Activated T-cell treated with anti-CD3 and anti-CD28 coated beads, Interleukin-2, amount 50 U/mL, for 4 hours (primary cell): ENCODE measurements around the gene PSMC1. TPM values are rescaled to one million over a fixed set of nuclear protein-coding genes. Genes with fewer than 3 reads are reported as not detected.

ENCODE experiments used
- ATAC-seq, 2 donors: fragments of 200-7000 bp; cut with Tn5 transposase; one replicate each; pipeline ENCODE4 v1.10.0; 2021
- DNase-seq: peaks from one replicate; pipeline ENCODE4 v3.0.0-alpha.2; 2020
- H3K27me3 Mint-ChIP-seq: one replicate; pipeline ENCODE4 v1.8.0; 2021; ENCODE audit warnings: low read depth, mixed read lengths
- H3K36me3 Mint-ChIP-seq: one replicate; pipeline ENCODE4 v1.8.0; 2022; ENCODE audit warnings: mixed read lengths; ENCODE audit not compliant: insufficient read depth
- H3K4me1 Mint-ChIP-seq: one replicate; pipeline ENCODE4 v1.8.0; 2021; ENCODE audit warnings: low read depth, mixed read lengths
- H3K4me3 Mint-ChIP-seq: one replicate; pipeline ENCODE4 v1.8.0; 2021; ENCODE audit warnings: mild to moderate bottlenecking, moderate library complexity, mixed read lengths
- H3K9me3 Mint-ChIP-seq: one replicate; pipeline ENCODE4 v1.8.0; 2021; ENCODE audit warnings: mixed read lengths
- total RNA-seq, 3 donors: library from RNA; stranded (reverse); gene quantifications; one replicate each; pipeline ENCODE4 v1.2.1, GENCODE V29; 2021

The PSMC1 gene
- total RNA-seq, 3 donors from 2014 or later = 224 to 239 (median 227) TPM

DNA sequence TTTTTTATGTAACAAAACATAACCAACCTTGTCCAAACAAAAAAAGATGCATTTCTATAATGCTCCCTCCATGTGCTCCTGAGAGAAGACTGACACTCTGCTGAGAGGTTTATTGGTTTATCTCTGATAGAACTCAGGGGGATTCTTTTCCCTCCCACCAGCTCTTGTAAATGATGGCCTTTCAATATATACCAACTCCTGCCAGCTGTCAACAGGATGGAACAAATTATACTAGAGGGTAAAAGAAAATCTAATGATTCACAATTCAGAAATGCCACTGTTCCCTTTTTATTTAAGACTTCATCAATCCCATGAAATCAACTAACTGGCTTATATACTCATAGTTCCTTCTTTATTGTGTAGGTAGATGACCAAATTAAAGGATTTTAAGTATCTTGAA lies 25.4 kb downstream of the PSMC1 start:
- ATAC-seq = no peak
- Mint-ChIP-seq H3K4me3 (no peak overlapping the region), H3K36me3 (peaks cover 15% of the 10 kb centered on the region), H3K27me3 (no peaks in the 10 kb centered on the region), H3K9me3 (no peaks in the 10 kb centered on the region), H3K4me1 (no peaks in the 10 kb centered on the region)
- DNase-seq = no peak

DNA sequence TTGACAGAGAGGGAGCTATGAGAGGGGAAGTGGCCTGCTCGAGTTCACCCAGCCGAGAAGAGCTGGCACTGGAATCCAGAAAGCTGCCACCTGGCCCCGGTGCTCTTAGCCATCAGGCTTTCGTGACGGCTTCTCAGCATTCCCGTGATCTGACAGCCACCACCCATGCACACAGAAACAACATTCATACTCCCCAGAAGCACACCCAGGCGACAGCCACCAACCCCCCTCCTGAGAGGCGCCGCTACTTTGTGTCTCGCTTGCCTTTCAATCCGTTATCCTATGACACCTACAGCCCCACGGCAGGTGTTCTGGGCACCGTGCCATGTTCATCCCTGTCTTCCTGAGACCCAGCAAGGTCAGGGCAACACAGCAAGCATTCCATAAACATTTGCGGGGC lies 31.4 kb downstream of the PSMC1 start:
- Mint-ChIP-seq H3K4me1 (no peaks in the 10 kb centered on the region), H3K27me3 (no peaks in the 10 kb centered on the region), H3K9me3 (no peaks in the 10 kb centered on the region), H3K36me3 (peaks cover 31% of the 10 kb centered on the region), H3K4me3 (no peak overlapping the region)
- no peak for DNase-seq
- ATAC-seq = no peak

DNA sequence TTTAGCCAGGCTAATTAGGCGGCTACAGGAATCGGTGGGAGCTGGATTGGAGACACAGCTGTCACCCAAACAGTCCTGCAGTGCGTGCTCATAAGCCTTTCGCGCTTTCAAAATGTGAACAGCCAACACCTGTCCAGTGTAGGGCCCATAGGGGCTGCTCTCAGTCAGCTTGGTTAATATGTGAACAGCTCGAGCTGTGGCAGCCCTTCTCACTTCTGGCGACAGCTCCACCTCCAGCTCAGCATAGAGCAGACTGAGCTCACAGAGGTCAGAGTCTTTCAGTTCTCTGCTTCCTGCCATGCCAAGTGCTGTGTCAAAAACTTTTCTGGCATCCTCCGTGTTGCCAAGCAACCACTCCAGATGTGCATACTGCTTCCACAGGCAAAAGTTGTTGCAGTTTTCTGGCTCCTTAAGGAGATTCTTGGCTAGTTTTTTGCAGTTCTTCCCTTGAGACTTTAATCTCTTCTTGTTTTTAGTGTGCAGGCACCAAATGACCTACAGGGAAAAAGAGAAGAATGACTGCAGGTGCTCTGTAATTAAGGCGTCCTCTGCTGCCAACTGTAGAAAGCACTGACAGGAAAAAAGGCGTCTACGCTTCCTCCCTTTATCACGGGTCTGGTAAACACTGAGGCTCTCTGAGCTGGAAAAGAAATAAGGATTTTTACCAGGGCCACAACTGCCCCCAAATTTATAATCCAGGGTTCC lies 32.5 kb downstream of the PSMC1 start:
- Mint-ChIP-seq H3K4me3 (no peak overlapping the region), H3K27me3 (no peaks in the 10 kb centered on the region), H3K4me1 (no peaks in the 10 kb centered on the region), H3K36me3 (peaks cover 31% of the 10 kb centered on the region), H3K9me3 (no peaks in the 10 kb centered on the region)
- DNase-seq (no peak), ATAC-seq (no peak)

DNA sequence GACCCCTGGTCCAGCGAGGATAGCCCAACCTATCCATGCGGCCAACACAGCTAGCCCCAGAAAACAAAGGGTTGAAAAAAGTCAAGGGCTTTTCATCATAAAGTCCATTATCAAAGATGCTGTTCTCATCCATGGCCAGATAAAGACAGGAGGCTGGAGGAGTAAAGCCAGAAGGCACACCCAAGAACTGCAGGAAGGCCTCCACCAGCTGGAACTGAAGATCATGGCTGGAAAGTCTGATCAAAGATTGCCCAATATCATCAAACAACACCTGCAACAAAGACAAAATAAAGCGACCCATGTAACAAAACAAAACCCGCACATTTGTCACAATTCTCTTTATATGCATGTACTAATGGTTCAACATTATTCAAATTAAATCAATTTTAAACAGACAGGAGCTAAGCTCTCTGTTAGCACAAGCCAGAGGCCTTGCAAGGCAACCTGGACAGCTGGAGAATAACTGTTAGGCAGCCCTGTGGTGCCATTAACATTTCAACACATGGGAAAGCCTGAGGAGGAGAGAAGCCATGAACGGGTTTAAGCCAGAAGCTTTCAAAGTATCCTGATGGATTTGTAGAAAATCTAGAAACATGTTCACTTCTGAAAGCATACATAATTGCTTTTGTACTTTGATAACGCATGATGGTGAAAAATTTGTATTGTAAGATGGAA lies 34.1 kb downstream of the PSMC1 start:
- peaks cover 37% of the 10 kb centered on the region for H3K36me3 Mint-ChIP-seq
- no peaks in the 10 kb centered on the region for H3K4me1 Mint-ChIP-seq
- no peak overlapping the region for H3K4me3 Mint-ChIP-seq
- ATAC-seq (no peak), DNase-seq (no peak)
- no peaks in the 10 kb centered on the region for H3K9me3 Mint-ChIP-seq
- H3K27me3 Mint-ChIP-seq = no peaks in the 10 kb centered on the region

DNA sequence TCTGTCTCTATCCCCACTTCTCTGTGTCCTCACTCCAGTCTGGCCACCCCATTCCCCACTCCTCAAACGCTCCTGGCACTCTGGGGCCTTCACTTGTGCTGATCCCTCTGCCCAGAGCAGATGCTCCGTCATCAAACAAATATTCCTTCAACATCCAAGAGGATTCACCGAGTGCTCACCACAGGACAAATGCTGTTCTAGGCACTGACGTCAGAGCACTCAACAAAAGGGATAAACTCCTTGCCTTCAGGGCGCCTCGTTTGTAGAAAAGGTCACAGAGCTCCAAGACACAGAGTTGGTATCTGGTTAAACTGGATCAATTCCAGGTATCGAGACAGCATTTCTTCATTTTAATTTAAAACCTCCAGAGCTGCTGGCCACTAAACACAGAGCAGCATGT lies 35.3 kb downstream of the PSMC1 start:
- H3K27me3 Mint-ChIP-seq = no peaks in the 10 kb centered on the region
- H3K9me3 Mint-ChIP-seq = no peaks in the 10 kb centered on the region
- ATAC-seq (no peak), DNase-seq (no peak)
- no peak overlapping the region for H3K4me3 Mint-ChIP-seq
- H3K4me1 Mint-ChIP-seq = no peaks in the 10 kb centered on the region
- H3K36me3 Mint-ChIP-seq = peaks cover 35% of the 10 kb centered on the region

DNA sequence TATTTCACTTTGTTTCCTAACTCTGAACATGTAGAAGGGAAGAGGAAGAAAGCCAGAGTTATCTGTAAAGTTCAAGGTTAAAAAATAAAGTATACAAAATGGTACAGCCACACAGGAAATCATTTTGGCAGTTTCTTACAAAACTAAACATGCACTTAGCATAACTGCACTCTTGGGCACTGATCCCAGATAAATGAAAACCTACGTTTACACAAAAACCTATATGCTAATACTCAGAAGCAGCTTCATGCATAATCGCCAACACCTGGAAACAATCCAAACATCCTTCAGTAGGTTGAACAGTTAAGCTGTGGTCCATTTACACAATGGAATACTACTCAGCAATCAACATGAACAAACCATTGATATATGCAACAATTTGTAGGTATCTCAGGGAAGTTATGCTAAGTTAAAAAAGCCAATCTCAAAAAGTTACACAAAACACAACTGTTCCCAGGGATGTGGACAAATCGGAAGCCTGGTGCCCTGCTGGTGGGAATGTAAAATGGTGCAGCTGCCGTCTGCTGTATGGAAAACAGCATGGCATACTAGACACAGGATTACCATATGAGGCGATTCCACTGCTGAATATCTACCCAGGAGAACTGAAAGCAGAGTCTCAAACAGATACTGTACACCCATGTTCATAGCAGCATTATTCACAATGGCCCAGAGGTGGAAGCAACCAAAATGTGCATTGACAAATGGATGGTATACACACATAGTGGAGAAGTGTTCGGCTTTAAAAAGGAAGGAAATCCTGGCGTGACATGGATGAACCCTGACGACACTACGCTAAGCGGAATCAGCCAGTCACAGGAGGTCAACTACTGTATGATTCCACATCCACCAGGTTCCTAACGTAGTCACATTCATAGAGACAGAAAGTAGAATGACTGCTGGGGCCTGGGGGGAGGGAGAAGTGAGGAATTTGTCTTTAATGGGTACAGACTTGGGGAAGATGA lies 37.7 kb downstream of the PSMC1 start:
- Mint-ChIP-seq H3K27me3 (no peaks in the 10 kb centered on the region), H3K9me3 (no peaks in the 10 kb centered on the region), H3K4me3 (no peak overlapping the region), H3K4me1 (no peaks in the 10 kb centered on the region), H3K36me3 (peaks cover 35% of the 10 kb centered on the region)
- no peak for DNase-seq
- no peak for ATAC-seq

DNA sequence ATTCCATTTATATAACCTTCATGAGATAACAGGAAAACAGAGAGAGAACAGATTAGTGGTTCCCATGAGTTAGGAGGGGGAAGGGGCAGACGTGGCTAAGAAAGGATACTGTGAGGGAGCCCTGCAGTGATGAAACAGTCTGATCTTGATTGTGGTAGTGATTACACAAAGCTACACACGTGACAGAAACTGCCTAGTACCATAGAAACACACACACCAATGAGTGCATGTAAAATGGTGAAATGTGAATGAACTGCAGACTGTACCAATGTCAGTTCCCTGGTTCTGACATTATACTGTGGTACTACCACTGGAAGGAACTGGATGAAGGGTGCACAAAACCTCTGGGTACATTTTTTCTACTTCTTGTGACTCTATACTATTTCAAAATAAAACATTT lies 38.5 kb downstream of the PSMC1 start:
- ATAC-seq = no peak
- no peaks in the 10 kb centered on the region for H3K4me1 Mint-ChIP-seq

DNA sequence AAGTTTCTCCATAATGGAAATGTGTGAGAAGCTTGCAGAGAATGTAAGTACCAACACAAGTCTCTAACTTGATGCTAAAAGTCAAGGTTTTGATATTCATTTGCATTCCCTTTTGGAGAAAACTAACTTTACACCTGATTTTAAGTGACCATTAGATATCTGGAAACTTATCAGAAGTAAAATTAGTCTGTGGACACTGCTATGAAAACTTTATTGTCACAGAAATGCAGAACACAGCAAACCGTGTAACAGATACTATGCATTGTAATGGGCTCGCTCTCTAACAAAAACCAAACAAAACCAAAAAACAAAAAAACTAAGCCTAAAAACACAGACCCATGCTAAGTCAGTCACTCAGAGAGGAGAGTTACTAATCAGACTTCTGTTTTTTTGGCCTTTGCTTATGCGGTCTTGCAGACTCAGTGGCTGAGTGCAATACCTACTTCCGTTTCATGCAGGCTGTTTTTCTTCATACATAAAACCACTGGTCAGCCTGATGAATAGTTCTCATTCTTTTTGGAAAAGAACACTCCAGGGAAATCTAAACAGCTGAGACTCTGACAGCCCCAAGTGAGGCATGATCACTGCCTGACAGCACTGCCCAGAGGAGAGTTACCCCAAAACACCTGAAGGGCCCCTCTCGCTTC lies 39.6 kb downstream of the PSMC1 start:
- DNase-seq (no peak), ATAC-seq (no peak)
- Mint-ChIP-seq H3K27me3 (no peaks in the 10 kb centered on the region), H3K9me3 (no peaks in the 10 kb centered on the region), H3K36me3 (peaks cover 42% of the 10 kb centered on the region), H3K4me3 (no peak overlapping the region), H3K4me1 (peaks cover 6% of the 10 kb centered on the region)

More for the DNA sequence above, 38.5 kb downstream of the PSMC1 start:
- DNase-seq = no peak
- no peaks in the 10 kb centered on the region for H3K9me3 Mint-ChIP-seq
- no peak overlapping the region for H3K4me3 Mint-ChIP-seq
- no peaks in the 10 kb centered on the region for H3K27me3 Mint-ChIP-seq
- H3K36me3 Mint-ChIP-seq = peaks cover 38% of the 10 kb centered on the region

DNA sequence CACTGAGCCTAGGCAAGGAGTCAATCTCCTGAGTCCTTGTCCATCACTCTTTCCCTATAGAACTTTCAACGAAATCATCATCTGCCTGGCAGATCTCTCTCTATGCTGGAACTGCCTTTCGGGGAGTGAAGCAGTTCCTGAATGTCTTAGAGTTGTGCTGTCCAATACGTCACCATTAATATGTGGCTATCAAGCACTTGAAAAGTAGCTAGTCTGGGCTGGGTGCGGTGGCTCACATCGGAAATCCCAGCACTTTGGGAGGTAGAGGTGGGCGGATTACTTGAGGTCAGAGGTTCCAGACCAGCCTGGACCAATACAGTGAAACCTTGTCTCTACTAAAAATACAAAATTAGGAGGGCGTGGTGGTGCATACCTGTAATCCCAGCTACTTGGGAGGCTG lies 40.3 kb downstream of the PSMC1 start:
- Mint-ChIP-seq H3K4me1 (peaks cover 9% of the 10 kb centered on the region), H3K36me3 (peaks cover 42% of the 10 kb centered on the region), H3K4me3 (no peak overlapping the region), H3K27me3 (no peaks in the 10 kb centered on the region), H3K9me3 (no peaks in the 10 kb centered on the region)
- DNase-seq (no peak), ATAC-seq (no peak)

DNA sequence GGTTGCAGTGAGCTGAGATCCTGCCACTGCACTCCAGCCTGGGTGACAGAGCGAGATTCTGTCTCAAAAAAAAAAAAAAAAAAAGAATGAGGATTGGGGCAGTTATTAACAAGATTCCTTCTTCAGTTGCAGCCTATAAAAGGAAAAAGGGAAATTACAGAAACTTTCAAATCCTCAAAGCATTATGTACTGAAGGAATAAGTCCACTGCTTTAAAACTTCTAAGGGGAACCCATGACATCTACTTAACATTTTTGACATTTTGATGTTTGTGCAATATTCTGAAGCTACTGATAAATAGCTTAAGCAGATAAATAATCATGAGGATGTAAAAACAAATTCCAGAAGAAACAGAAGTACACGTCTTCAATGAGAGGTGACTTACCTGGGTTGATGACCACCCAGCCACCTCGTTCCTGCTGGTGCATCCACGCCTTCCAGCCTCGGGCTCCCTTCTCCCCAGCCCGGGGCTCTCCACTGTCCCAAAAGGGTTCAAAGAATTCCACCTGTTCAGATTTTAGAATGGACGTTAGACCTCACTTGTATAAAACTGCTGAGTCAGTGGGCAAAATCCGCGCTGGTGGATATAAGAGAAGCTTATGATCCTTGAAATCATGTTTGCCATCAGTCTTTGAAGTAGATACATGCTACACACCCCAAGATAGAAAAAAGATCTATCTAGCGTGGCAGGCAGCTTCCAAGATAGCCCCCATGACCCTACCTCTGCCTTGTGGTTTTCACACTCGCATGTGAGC lies 41.7 kb downstream of the PSMC1 start:
- DNase-seq (no peak), ATAC-seq (no peak)
- Mint-ChIP-seq H3K9me3 (no peaks in the 10 kb centered on the region), H3K36me3 (peaks cover 34% of the 10 kb centered on the region), H3K27me3 (no peaks in the 10 kb centered on the region), H3K4me1 (peaks cover 9% of the 10 kb centered on the region), H3K4me3 (no peak overlapping the region)

DNA sequence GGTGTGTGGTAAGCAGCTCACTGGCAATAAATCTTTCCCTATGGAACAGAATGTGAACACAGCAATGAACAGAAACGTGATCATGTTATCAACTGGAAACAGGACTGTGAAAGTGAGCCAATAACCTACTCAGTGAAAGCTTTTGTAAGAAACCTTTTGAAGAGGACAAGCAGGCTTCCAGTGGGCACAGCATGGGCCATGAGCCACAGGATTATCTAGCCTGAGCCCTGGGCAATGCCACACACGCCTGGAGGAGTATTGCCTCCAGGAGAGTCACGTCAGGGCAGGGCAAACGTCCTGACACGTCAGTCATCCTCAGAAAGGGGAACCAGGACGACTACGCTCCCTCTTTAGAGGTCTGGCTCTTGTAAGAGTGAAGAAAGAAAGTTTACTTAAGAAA lies 43.1 kb downstream of the PSMC1 start:
- DNase-seq (no peak), ATAC-seq (no peak)
- H3K9me3 Mint-ChIP-seq = no peaks in the 10 kb centered on the region
- H3K4me3 Mint-ChIP-seq = no peak overlapping the region
- H3K4me1 Mint-ChIP-seq = peaks cover 9% of the 10 kb centered on the region
- no peaks in the 10 kb centered on the region for H3K27me3 Mint-ChIP-seq
- H3K36me3 Mint-ChIP-seq = peaks cover 38% of the 10 kb centered on the region

DNA sequence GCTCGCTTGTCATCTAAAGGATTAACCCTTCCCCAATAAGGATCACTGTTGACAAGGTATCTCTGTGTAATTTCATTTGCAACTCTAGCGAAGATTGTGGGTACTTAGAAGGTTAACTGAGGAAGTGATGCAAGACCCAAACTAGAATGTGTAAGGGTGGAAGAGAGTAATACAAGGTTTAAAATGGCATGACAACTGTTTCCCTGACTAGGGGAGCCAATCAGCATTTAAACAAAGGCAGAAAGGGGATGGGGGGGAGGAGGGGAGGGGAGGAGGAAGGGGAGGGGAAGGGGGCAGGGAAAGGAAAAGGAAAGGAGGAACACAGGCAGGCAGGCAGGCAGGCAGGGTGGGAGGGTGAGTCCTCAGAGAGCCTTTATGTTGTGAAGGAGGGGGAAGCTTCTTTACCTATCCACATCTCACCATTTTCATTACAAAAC lies 44.3 kb downstream of the PSMC1 start:
- peaks cover 44% of the 10 kb centered on the region for H3K36me3 Mint-ChIP-seq
- H3K27me3 Mint-ChIP-seq = no peaks in the 10 kb centered on the region
- DNase-seq = no peak
- no peaks in the 10 kb centered on the region for H3K9me3 Mint-ChIP-seq
- ATAC-seq = no peak
- no peak overlapping the region for H3K4me3 Mint-ChIP-seq
- peaks cover 9% of the 10 kb centered on the region for H3K4me1 Mint-ChIP-seq

DNA sequence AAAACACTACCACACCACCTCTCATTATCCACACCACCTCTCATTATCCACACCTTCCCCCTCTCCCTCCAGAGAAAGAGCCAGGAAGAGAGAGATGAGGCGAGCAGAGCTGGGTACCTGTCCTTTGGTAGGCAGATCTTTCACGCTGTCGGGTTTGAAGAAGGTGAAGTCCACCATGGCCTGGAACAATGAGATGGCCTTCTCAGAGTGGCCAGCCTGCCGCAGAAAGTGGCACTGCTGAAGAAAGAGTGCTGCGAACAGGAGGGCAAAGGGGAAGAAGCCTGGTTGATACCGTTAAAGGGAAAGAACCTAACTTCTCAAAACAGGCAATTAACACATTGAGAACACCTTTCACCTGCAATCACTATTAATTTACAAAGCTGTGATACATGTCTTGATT lies 44.8 kb downstream of the PSMC1 start:
- Mint-ChIP-seq H3K27me3 (no peaks in the 10 kb centered on the region), H3K4me3 (no peak overlapping the region), H3K4me1 (peaks cover 9% of the 10 kb centered on the region), H3K36me3 (peaks cover 44% of the 10 kb centered on the region), H3K9me3 (no peaks in the 10 kb centered on the region)
- ATAC-seq = no peak
- no peak for DNase-seq
